Panc1 (cell line): ENCODE data around the gene CHRDL1. TPM values are rescaled to one million over a fixed set of nuclear protein-coding genes. Genes with fewer than 3 reads are reported as not detected.

Experiments
- ATAC-seq: fragments of 200-7000 bp; cut with Tn5 transposase; 2 replicates; pipeline ENCODE4 v1.9.1; 2020; ENCODE audit warnings: mild to moderate bottlenecking, moderate library complexity
- Bru-seq: library from RNA; stranded (reverse); fragments of 400-500 nt; gene quantifications from one replicate; lab custom pipeline; 2021; lab: Mats Ljungman, UMichigan
- BruChase-seq, 2 experiments: library from RNA; stranded (reverse); fragments of 400-500 nt; gene quantifications; one replicate each; lab custom pipeline; 2021; lab: Mats Ljungman, UMichigan
- BruUV-seq: library from RNA; stranded (reverse); fragments of 400-500 nt; replicated peaks from 2 replicates; lab custom pipeline; 2021; lab: Mats Ljungman, UMichigan
- CTCF ChIA-PET: fragments of 300-600 bp; sonication (Branson Sonifier 250); formaldehyde crosslinking; loops from one replicate; lab custom pipeline; 2022; ENCODE audit warnings: antibody characterized with exemption; lab: Charles Lee
- POLR2A ChIA-PET: fragments of 300-600 bp; sonication (Branson Sonifier 250); formaldehyde crosslinking; loops from one replicate; lab custom pipeline; 2022; ENCODE audit warnings: antibody characterized with exemption; lab: Charles Lee
- DNase-seq: peaks from one replicate; pipeline ENCODE4 v3.0.0-alpha.2; 2010; ENCODE audit warnings: low read depth, low spot score
- H3K27ac ChIP-seq: 2 replicates; pipeline ENCODE4 v1.5.1; 2011; ENCODE audit warnings: mild to moderate bottlenecking, low read length, inconsistent platforms
- H3K27me3 ChIP-seq: fragments of 200-500 bp; sonication (Bioruptor generic); 2 replicates; pipeline ENCODE4 v1.6.0; 2014; ENCODE audit warnings: low read length, inconsistent platforms; ENCODE audit not compliant: control insufficient read depth, insufficient read depth
- H3K36me3 ChIP-seq: fragments of 200-500 bp; sonication (Bioruptor generic); 2 replicates; pipeline ENCODE4 v1.5.1; 2014; ENCODE audit warnings: inconsistent platforms, mild to moderate bottlenecking, low read length, moderate library complexity; ENCODE audit not compliant: control insufficient read depth, insufficient read depth
- H3K4me1 ChIP-seq: 2 replicates; pipeline ENCODE4 v1.5.1; 2011; ENCODE audit warnings: inconsistent platforms, mild to moderate bottlenecking, low read length, moderate library complexity; ENCODE audit not compliant: control insufficient read depth, insufficient read depth
- H3K4me3 ChIP-seq, 2 experiments: 2 replicates each; pipeline ENCODE4 v1.5.1; 2011 to 2012; ENCODE audit warnings: low read depth in 2 of 2, low read length in 2 of 2, mild to moderate bottlenecking in 2 of 2, inconsistent platforms in 1 of 2, moderate library complexity in 1 of 2
- H3K9me3 ChIP-seq: fragments of 200-500 bp; sonication (Bioruptor generic); 2 replicates; pipeline ENCODE4 v1.5.1; 2014; ENCODE audit warnings: low read depth, mild to moderate bottlenecking, inconsistent platforms, low read length, moderate library complexity; ENCODE audit not compliant: control insufficient read depth, insufficient read depth
- CTCF ChIP-seq: fragments of 450-650 bp; IDR thresholded peaks from 2 replicates; pipeline ENCODE4 v1.5.1; 2017; ENCODE audit warnings: mild to moderate bottlenecking
- POLR2AphosphoS5 ChIP-seq: IDR thresholded peaks from 2 replicates; pipeline ENCODE4 v1.6.1; 2012; ENCODE audit warnings: mild to moderate bottlenecking, low read depth, low read length, moderate library complexity
- REST ChIP-seq, 2 experiments: IDR thresholded peaks; 2 replicates each; pipeline ENCODE4 v1.6.1; 2011 to 2012; ENCODE audit warnings: low read depth in 2 of 2, control low read depth in 1 of 2, low read length in 1 of 2, mild to moderate bottlenecking in 1 of 2, moderate library complexity in 1 of 2; ENCODE audit not compliant: insufficient read depth in 1 of 2
- SIN3A ChIP-seq: IDR thresholded peaks from 2 replicates; pipeline ENCODE4 v1.6.1; 2012; ENCODE audit warnings: low read depth, mild to moderate bottlenecking, low read length, moderate library complexity, borderline replicate concordance; ENCODE audit not compliant: insufficient read depth
- TCF7L2 ChIP-seq: IDR thresholded peaks from 2 replicates; pipeline ENCODE4 v1.6.1; 2011; ENCODE audit warnings: mild to moderate bottlenecking, low read depth, low read length, inconsistent platforms
- in situ Hi-C: cut with HindIII; loops from 2 replicates; pipeline ENCODE4 v1.10.0; 2016; ENCODE audit warnings: low sequenced_read_pairs, low pct_unique_long_range_greater_than_20kb
- intact Hi-C: fragments of 100-400 bp; cut with micrococcal nuclease; formaldehyde crosslinking; loops from one replicate; pipeline ENCODE4 v1.10.0; 2022; ENCODE audit not compliant: unreplicated experiment
- long read RNA-seq: library from polyadenylated mRNA; unstranded; transcript quantifications from one replicate; pipeline ENCODE4 v2.0.0, GENCODE V29; 2021; ENCODE audit not compliant: unreplicated experiment
- polyA plus RNA-seq: library from polyadenylated mRNA; unstranded; fragments of >200 nt; gene quantifications from one replicate; pipeline ENCODE4 v1.2.1, GENCODE V29; 2012; ENCODE audit warnings: missing spikeins; ENCODE audit not compliant: insufficient read length
- total RNA-seq: library from RNA; stranded (reverse); gene quantifications from one replicate; pipeline ENCODE4 v1.2.1, GENCODE V29; 2021; ENCODE audit not compliant: unreplicated experiment

CHRDL1 gene
- 0.08 TPM for total RNA-seq
- polyA plus RNA-seq = not detected
- percentile 2 among the genes with signal in this experiment for Bru-seq, nascent RNA
- BruChase-seq, experiment 1, labeled RNA remaining after a 2-hour chase = not detected
- BruChase-seq, experiment 2, labeled RNA remaining after a 6-hour chase = percentile 1 among the genes with signal in this experiment
- long read RNA-seq = 0 reads

GRCh38 chrX:110795645-110796406, at the start of gene CHRDL1:
Gene CHRDL1, minus strand, starts transcription at chrX:110795817. Its CDS starts 3,636 bp downstream, at chrX:110792181.
- no TSS peak for BruUV-seq
- Histone ChIP-seq H3K9me3 (no peaks in the 10 kb centered on the region), H3K36me3 (no peaks in the 10 kb centered on the region), H3K27ac (no peak within 1 kb of the TSS), H3K4me1 (no peaks in the 10 kb centered on the region), H3K4me3 (peak within 1 kb of the TSS; percentile 24 to 31), H3K27me3 (peaks cover 4% of the 10 kb centered on the region; the same call in 1 of the 2 replicates)
- intact Hi-C loops (no loop called here), in situ Hi-C loops (no loop called here)
- POLR2A ChIA-PET = no interaction called here
- DNase-seq (no peak), ATAC-seq (peak; percentile 69)
- TF ChIP-seq CTCF (no peak), REST (IDR thresholded peaks at IDR 0.05; ENCODE audit: insufficient read depth in 1 of 2, low read depth in 2 of 2, low read length in 1 of 2) (no peak), TCF7L2 (no peak), SIN3A (no peak), POLR2AphosphoS5 (no peak)
- CTCF ChIA-PET = no interaction called here

GRCh38 chrX:110836982-110837381, 41.4 kb upstream of the CHRDL1 start:
- Histone ChIP-seq H3K27ac (no peak overlapping the region), H3K9me3 (no peaks in the 10 kb centered on the region), H3K4me1 (no peaks in the 10 kb centered on the region), H3K27me3 (no peaks in the 10 kb centered on the region), H3K4me3 (no peak overlapping the region), H3K36me3 (no peaks in the 10 kb centered on the region)
- DNase-seq (no peak), ATAC-seq (no peak)
- intact Hi-C loops = no loop called here
- TF ChIP-seq POLR2AphosphoS5 (no peak), CTCF (peak; percentile 33)
- ChIA-PET POLR2A (no interaction called here), CTCF (interaction anchor here (0.7 to 1.4 kb wide), 2 partner anchors 9 to 10 kb away, joined by 4 to 6 read pairs; no protein-coding TSS in a partner anchor)
- BruUV-seq = no TSS peak
- in situ Hi-C loops = no loop called here
